Measurements from ENCODE around the gene PTRHD1.
"Not testable (repeated sequence)": the region's sequence is repeated elsewhere in the genome, so short reads cannot be mapped to it uniquely, and the experiment has no call there.

Gene PTRHD1, protein sequence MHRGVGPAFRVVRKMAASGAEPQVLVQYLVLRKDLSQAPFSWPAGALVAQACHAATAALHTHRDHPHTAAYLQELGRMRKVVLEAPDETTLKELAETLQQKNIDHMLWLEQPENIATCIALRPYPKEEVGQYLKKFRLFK

DNA sequence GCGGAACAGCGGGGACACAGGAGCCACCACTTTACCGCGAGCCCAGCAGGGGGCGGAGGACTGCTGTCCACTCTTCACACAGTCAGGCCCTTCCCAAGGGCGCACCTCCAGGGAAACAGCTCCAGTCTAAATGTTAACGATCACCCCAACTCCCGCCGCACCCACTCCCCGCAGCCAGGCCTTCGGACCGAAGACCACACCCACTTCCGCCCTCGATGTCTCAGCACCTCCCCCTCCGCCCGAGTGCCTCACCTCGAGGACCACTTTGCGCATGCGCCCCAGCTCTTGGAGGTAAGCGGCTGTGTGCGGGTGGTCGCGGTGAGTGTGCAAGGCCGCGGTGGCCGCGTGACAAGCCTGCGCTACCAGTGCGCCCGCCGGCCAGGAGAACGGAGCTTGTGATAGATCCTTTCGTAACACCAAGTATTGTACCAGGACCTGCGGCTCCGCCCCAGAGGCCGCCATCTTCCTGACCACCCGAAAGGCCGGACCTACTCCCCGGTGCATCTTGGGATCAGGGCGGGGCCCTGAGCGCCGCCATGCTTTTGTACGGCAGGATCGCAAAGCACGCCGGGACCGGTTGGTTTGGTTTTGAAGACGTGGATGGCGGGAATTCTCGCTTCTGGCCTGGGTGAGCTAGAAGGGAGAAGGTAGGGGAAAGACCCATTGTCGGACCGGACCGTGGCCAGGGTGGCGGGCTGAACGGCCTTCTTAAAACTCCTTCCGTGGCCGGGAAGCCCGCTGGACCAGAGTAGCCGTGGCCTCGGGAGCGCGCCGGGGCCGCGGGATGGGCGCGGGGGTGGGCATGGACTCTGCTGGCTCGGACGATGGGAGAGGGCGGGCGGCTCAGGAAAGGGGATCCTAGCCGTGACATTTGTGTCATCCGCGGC, at the start of gene PTRHD1, which contains the start of gene CENPO:
PTRHD1 (minus strand) TSS at position 518 of the 887 bp plus-strand sequence; CDS start at position 504, 14 bp downstream.
CENPO (plus strand) TSS at position 552 of the 887 bp plus-strand sequence. CDS start 495 bp downstream, outside the sequence.
- DNase-seq = peak; percentile 98

DNA sequence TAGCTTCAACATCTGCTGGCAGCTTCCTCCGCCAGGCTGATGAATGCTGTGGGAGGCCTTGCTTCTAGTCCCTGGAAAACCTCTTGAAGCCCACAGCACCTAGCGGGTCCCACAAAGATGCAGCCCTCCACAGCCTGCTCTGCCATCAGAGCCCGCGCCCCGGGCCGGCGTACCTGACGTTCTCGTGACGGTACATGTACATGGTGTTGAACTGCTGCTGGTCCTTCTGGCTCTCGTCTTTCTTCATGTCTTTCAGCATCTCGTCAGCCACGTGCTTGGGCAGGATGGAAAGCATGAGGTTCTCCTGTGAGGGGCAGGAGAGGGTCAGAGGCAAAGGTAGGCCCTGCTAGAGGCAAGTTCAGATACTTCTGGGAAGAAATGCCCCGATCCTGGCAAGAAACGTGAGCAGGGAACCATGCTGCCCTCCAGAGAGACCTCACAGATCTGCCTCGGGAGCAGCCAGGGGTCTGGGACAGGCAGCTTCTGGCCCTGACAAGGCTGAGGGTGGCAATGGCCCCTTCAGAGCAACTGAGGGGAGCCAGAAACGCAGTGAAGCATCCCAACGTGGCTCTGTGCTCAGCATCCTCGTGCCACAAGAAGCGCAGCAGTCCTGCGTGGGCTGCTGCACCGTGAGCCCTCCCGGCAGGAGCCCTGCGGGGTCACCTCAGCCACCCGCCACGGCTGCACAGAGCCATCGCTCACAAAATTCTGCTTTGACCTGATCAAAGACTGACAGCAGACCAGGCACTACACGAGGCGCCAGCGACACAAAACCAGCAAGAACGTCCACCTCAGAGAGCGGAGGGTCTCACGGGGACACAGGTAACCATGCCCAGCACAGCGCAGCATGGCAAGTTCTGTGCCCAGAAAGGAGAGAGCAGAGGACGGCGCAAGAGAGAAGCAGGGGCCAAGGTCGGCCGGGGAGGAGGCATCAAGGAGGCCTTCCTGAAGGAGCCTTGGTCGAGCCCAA, 49.2 kb upstream of the PTRHD1 start:
- DNase-seq = no peak

DNA sequence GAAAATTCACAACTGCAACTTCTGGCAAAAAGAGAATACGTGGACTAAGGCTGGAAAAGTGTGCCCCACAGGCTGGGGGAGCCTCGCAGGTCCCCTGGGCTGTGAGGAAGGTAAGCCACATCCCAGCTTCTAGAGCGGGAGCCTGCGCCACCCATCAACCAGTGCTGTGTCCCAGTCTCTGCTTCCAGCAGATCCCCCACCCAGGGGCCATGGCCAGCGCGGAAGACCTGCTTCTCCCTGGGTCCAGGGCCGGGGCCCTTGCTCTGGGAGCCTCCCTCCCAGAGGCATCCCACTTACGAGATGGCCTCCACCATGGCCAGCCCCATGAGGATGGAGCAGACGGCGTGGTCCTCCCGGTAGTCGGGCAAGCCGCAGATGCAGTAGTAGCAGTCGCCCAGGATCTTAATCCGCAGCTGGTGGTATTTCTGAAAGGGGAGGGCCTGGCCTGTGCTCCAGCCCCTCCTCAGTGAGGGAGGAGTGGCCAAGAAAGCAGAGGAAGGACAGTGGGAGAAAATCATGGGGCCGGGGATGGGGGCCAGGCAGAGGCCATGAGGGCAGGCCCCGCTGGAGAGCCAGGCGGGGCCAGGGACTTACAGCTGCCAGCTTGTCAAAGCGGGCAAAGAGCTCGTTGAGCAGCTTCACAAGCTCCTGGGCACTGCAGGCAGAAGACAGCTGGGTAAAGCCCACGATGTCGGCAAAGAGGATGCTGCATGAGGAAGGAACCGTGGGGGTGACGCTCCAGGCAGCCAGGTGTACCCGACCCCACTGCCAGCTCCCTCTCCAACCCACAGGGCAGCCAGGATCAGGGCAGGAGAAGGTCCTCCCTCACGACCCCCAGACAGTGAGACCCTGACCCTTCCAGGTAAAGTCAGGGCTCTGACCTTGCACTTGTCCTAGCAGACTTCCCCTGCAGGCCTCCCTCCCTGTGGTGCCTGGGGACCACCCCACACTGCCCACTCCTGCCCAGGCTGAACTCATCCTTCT, 48.1 kb upstream of the PTRHD1 start:
- no peak for DNase-seq

DNA sequence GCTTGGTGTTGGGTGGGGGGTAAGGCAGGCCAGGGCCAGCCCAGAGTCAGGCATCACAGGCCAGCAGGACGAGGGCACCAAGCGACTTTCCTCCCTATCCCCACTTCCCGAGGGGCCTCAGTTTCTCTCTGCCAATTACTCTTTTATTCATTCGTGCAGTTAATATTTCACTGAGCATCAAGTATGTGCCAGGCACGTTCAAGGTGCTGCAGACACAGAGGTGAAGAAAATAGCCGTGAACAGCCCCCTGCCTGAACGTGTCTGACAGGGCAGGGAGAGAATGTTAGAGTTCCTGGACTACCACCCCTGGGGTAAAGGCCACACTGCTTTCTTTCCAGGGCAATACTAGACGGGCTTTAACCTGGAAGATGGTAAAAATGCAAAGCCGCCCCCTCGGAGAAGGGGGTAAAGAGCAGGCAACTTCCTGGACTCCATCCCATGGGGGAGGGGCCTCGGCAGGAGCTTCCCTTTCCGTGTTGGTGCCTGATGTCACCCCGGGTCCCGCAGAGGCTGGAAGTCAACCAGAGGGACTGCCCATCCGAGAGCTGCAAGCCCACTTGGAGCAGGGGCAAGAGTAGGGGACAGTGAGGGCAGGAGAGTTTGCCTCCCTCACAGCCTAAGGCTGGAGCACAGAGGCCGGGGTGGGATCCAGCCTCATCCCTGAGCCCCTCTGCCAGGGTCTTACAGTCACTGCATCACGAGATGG, 47.1 kb upstream of the PTRHD1 start:
- no peak for DNase-seq

DNA sequence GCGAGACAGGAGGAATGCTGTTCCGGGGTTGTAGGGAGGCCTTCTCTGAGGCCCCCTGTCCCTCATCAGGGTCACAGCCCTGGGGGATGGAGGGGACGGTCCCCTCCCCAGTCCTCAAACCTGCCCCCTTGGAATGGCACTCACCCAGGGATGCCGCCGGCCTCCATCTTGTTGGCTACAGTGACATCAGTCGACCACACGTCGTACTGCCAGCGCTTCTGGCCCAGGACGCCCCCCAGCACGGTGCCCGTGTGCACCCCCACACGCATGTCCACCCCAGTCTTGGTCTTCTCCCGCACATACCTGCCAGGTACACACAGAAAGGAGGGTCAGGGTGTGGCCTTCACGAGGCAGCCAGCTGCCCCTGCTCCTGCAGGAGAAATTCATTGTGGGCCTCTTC, 46.5 kb upstream of the PTRHD1 start:
- no peak for DNase-seq

DNA sequence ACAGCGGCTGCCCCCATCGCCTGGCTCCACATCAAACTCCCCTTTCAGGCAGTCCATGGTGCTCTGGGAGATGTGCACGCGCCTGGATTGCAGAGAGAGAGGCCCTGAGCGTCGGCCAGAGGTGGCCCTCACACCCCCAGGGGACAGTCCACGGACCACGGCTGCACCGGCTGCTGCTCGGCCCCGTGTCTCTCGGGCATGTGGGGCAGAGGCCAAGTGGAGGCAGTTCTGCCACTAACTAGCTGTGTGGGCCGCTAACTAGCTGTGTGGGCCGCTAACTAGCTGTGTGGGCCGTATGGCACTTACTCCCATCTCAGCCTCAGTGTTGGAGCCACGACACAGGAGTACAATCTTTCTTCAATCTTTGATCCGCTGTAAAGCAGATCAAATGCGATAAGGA, 45.4 kb upstream of the PTRHD1 start:
- no peak for DNase-seq

DNA sequence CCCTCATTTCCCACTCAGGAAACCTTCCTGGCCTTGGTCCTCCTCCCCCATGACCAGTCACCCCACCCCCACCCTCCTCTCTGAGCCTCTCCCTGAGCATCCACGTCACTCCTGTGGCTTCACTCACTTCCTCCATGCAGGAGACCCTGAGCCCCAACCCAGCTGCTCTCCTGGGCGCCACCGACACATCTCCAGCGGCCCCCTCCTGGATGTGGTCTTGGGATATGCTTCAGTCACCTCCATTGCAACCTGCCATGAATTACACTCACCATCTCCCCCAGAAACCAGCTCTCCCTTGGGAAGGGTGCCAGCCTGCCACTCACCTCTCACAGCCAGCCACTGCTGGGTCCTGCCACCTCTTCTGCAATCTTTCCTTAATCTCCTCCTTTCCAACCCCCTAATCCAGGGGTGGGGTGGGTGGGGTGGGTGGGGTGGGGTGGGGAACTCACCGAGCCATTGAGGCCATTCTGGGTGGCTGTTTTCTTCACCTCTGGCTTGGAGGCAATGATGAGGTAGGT, 44.9 kb upstream of the PTRHD1 start:
- no peak for DNase-seq

DNA sequence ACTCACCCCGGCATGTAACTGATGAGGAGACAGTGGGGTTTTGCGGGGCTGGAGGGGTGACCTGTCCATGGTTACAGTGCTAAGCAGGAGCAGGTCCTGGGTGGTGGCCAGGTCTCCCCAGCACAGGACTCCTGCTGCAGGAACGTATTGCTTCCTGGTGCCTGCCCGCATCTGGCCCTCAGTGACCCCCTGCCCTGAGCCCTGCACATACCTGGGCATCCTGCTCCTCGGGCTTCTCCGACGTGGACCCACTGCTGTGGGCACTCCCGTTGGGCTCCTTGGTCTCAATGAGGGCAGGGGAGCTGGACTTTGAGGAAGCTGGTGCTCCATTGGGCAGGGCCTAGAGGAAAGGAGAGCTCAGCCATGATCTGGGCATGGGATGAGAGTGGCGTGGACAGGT, 43.5 kb upstream of the PTRHD1 start:
- no peak for DNase-seq

DNA sequence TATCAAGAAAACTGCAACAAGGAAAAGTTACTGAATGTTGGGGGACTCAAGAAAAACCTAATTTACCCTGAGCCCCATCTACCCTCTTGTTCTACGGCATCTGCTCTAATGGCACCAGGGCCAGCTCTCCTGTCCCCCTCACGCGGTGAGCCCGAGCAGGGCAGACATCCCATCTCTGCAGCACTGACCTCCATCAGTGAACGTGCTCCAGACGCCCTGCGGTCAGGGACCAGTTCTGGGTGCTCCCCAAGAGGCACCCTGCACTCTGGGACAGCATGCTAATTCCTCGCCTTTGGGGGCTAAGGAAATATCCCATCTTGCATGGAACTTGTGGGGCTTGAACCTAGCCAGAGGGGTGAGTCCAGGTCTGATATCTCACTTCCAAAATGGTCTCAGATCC, 43.0 kb upstream of the PTRHD1 start:
- DNase-seq = no peak

DNA sequence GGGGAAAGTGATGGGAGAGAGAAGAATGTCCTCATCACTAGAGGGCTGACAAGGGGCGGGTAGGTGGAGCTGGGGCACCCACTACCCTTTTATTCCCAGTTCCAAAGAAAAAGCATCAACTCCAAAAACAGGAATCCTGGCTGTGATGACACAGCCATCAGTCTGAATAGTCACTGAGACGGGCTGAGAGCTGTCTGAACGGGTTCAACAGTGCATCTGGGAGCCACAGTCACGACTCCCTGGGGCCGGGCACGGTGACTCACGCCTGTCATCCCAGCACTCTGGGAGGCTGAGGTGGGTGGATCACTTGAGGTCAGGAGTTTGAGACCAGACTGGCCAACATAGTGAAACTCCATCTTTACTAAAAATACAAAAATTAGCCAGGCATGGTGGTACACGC, 42.2 kb upstream of the PTRHD1 start:
- not testable (repeated sequence) for DNase-seq

DNA sequence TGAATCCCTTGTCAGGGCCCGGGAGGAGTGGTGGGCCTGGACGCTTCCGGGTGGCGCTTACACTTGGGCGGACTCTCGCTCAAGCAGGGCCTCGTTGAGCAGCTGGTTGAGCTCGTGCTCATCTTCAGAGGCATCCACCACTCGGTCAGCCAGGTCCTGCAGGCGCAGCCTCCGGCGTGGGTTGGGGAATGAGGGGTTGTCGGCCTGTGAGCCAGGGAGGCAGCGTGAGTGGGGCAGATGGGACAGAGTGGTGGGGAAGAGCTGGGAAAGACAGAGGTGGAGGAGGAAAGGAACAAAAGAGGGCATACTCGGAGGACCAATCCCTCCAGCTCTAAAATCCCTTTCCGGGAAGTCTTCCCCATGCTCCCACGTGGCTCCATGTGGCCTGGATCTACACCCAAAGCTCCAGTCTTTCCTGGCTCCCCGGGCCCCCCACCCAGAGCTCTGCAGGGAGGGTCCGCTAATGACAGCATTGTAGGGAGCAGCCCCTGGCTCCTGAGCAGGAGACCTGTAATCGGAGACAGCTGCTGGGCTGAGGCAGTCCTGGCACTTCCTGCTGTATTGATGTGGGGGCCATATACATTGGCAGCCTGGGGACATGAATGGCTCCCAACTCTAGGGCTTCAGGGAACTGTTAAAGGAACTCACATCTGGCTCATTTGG, 41.7 kb upstream of the PTRHD1 start:
- DNase-seq = no peak

DNA sequence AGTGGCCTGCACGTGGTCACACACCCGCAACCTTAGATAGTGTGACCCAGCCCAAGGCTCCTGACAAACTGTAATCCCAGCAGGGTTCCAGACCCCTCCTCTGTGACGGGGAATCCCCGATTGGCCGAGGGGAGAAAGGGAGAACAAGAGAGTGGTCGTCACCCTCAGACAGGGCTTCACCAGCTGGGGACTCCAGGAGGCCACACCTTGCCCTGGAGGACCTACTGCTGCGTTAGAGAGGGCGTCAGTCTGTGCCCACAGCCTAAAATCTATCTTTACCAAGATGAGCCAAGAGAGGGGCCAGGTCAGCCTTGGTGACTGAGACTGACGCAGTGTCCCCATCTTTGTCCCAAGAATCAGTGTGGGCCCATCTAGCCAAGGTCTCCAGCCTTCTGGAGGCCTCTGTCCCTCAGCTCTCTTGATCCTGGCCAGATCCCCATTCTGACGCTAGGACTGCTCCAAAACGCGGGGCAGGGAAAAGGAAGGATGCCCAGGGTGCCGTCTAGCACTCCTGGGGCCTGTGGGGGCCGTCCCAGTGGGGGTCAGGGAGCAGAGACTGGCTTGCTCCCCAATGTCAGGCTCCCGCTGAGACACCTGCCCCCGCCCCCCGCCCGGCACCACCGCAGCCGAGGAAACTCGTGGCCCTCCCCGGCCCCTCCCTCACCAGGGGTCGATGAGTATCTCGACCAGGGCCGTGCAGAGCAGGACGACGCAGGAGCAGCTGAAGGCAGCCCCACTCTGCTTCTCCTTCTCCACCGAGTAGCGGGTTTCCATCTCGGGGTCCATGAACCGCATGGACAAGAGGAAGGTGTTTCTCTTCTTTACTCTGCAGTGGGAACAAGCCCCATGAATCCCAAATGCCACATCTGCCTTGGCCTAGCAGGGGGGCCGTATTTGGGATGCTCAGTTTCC, 40.9 kb upstream of the PTRHD1 start:
- no peak for DNase-seq

DNA sequence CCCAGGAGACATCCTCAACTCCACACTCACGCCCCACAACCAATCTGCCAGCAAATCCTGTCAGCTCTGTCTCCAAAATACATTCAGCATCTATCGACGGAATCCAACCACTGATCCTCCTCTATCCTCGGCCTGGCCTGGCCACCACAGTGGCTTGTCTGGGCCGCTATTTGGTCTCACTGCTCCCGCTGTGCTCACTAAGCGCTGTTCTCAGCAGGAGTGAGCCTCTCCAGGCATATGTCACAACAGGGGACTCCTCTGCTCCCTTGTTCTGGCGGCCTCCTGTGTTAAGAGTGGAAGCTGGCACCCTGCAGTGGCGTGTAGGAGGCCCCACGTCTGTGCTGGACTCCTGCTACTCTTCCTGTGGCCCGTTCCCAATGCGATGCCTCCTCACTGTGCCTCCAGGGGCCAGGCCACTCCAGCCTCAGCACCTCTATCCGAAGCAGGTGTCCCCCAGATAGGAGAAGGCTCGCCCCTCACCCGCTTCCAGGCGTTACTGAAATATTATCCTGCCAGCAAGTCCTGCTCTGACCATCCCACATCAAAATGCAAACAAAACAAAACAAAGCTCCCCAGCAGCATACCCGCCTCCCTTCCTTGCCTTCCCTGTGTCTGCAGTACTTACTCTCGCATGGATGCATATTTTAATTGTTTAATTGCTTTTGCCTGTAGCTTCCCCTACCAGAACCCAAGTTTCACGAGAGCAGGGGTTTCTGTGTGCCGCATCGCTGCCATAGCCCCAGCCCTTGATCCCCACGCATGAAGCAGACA, 39.9 kb upstream of the PTRHD1 start:
- DNase-seq = peak in 1 of 2 experiments; percentile 50

DNA sequence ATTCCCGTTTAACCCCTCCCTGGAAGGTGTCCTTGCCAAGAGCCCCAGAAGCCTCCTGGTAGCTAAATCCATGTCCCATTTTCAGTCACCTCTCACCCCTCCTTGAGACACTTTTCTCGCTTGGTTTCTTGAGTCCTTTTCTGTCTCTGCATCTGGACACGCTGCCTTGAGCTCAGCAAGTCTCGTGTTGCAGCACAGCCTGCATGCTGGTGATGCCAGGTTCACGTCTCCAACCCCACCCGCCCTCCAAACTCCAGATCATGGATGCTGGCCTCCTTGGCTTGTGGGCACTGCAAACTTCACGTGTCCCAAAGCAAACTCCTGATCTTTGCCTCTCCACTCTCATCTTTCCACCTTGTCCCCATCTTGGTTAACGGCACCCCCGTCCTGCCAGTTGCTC, 39.3 kb upstream of the PTRHD1 start:
- DNase-seq = no peak

DNA sequence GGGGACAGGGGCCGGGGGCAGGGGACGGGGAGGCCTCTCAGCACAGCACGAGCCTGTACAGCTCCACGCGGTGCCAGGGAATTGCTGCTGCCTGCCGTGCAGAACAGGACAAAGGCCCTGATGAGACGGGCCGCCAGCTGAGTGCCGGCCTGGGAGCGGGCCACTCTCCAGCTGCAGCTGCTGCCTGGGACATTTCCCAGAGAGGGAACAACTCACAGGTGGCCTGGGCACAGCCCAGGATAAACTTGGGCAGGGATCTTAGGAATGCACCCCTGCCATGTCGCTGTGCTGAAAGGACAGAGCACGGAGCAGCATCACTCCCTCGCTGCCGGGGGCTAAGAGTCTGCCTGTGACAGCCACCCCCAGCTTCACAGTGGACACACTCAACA, 38.9 kb upstream of the PTRHD1 start:
- DNase-seq = no peak

DNA sequence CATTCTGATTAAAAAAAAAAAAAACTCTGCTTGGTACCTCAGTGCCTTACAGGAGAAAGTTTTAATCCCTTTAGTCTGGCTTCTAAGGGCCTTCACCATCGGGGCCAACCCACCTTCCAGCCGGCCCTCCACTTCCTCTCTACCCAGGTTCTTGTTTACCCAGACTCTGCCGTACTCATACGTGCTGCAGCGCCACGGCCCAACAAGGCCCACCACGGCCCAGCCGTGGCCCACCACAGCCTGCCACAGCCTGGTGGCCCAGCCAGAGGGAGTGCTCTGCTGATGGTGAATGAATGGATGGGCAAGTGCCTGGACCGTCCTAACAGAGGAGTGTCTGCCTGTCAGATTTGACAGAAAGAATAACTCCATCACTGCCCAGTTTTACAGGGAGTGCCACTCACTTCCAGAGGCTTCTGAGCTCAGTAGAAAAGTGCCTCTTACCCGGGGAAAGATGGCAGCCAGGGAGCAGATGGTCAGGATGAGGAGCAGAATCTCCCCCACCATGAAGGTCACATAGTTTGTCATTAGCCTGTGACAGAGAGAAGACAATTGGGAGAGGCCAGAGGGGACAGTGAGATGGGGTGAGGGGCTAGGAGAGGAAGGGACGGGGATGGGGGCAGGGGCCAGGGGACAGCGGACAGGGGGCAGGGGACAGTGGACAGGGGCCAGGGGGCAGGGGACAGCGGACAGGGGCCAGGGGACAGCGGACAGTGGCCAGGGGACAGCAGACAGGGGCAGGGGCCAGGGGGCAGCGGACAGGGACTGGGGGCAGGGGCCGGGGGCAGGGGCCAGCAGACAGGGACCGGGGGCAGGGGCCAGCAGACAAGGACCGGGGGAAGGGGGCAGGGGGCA, 38.3 kb upstream of the PTRHD1 start:
- no peak for DNase-seq

DNA sequence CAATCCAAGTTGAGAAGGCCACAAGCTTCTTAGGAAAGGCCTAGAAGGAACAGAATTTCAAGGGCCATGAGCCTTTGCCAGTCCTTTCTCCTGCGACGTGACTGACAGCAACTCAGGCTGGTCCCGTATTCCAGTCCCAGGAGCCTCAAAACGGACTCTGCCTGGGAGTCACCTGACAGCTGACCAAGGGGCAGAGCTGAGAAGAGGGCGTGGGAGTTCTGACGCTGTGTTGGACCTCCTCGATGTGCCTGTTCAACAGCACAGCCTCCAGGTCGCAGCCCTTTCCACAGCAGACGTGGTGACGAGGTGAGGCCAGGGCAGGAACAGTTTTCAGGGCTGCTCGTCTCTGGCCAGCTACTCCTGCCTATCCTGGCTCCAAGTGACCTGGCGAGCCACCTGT, 37.6 kb upstream of the PTRHD1 start:
- DNase-seq = no peak

DNA sequence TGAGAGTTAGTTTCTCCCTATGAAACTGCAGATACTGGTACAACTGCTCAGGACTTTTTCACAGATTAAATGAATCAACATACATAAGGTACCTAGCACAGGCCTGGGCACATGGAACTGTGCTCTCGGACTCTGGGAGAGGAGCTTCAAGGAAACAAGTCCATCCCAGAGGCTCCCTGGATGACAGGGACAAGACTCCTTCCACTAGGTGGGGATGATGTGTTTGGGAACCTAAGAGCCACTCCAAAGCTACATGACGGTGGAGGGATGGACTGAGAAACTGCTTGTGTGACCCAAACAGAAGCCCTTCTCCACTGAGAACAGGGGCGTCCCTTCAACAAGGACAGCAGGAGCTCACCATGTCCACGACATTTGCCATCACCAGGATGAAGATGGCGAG, 37.2 kb upstream of the PTRHD1 start:
- DNase-seq = no peak

Data from NCI-H2081 (cell line).